OCI-LY3 (cell line): ENCODE results near the gene FCER2.
A peak's percentile ranks its signal among the peaks of the same experiment; 100 is the strongest.

Experiments used
- H2AFZ ChIP-seq: fragments of 200-600, 300-600 bp; shearing (Covaris generic); 2 replicates; pipeline ENCODE4 v1.6.0; 2014; ENCODE audit warnings: antibody characterized with exemption, low read depth, low read length
- H3K27ac ChIP-seq: fragments of 200-600, 300-600 bp; sonication (generic); 2 replicates; pipeline ENCODE4 v1.5.1; 2014; ENCODE audit warnings: mild to moderate bottlenecking, low read length, moderate library complexity, mixed read lengths
- H3K27me3 ChIP-seq: fragments of 200-600, 300-600 bp; sonication (generic); 2 replicates; pipeline ENCODE4 v1.6.1; 2014; ENCODE audit warnings: low read depth, low read length, mixed read lengths
- H3K36me3 ChIP-seq: fragments of 200-600, 300-600 bp; sonication (generic); replicated peaks from 2 replicates; pipeline ENCODE3; 2014; ENCODE audit warnings: low read depth, low read length, mixed read lengths
- H3K4me1 ChIP-seq: fragments of 300-600, 200-600 bp; sonication (generic); 2 replicates; pipeline ENCODE4 v1.6.1; 2014; ENCODE audit warnings: low read length, mixed read lengths
- H3K4me2 ChIP-seq: fragments of 200-600, 300-600 bp; sonication (generic); 2 replicates; pipeline ENCODE4 v1.6.1; 2014; ENCODE audit warnings: low read length, mixed read lengths
- H3K4me3 ChIP-seq: fragments of 300-600, 200-600 bp; sonication (generic); 2 replicates; pipeline ENCODE4 v1.5.1; 2014; ENCODE audit warnings: antibody characterized with exemption, mild to moderate bottlenecking, low read length, moderate library complexity
- H3K79me2 ChIP-seq: fragments of 300-600, 200-600 bp; shearing (Covaris generic); 2 replicates; pipeline ENCODE4 v1.6.1; 2014; ENCODE audit warnings: mild to moderate bottlenecking, low read length, mixed read lengths
- H3K9ac ChIP-seq: fragments of 300-600, 200-600 bp; shearing (Covaris generic); 2 replicates; pipeline ENCODE4 v1.6.0; 2014; ENCODE audit warnings: mild to moderate bottlenecking, low read length, moderate library complexity
- H3K9me3 ChIP-seq: fragments of 200-600, 300-600 bp; shearing (Covaris generic); 2 replicates; pipeline ENCODE4 v1.6.1; 2014; ENCODE audit warnings: low read length, mixed read lengths; ENCODE audit not compliant: insufficient read depth
- H4K20me1 ChIP-seq: fragments of 200-600, 300-600 bp; sonication (generic); 2 replicates; pipeline ENCODE4 v1.6.1; 2016; ENCODE audit warnings: low read length, mixed read lengths; ENCODE audit not compliant: insufficient read depth
- EZH2phosphoT487 ChIP-seq: fragments of 200-600 bp; shearing (Covaris generic); IDR thresholded peaks from 2 replicates; pipeline ENCODE4 v1.6.1; 2018; ENCODE audit warnings: antibody characterized with exemption, mixed run types, low read depth
- TF ChIP-seq, protein P1 (sequence below): fragments of 200-600, 300-600 bp; sonication (generic); IDR thresholded peaks from 2 replicates; pipeline ENCODE4 v1.5.1; 2014; ENCODE audit warnings: antibody characterized with exemption, low read length, low read depth

Gene FCER2, protein sequence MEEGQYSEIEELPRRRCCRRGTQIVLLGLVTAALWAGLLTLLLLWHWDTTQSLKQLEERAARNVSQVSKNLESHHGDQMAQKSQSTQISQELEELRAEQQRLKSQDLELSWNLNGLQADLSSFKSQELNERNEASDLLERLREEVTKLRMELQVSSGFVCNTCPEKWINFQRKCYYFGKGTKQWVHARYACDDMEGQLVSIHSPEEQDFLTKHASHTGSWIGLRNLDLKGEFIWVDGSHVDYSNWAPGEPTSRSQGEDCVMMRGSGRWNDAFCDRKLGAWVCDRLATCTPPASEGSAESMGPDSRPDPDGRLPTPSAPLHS

DNA sequence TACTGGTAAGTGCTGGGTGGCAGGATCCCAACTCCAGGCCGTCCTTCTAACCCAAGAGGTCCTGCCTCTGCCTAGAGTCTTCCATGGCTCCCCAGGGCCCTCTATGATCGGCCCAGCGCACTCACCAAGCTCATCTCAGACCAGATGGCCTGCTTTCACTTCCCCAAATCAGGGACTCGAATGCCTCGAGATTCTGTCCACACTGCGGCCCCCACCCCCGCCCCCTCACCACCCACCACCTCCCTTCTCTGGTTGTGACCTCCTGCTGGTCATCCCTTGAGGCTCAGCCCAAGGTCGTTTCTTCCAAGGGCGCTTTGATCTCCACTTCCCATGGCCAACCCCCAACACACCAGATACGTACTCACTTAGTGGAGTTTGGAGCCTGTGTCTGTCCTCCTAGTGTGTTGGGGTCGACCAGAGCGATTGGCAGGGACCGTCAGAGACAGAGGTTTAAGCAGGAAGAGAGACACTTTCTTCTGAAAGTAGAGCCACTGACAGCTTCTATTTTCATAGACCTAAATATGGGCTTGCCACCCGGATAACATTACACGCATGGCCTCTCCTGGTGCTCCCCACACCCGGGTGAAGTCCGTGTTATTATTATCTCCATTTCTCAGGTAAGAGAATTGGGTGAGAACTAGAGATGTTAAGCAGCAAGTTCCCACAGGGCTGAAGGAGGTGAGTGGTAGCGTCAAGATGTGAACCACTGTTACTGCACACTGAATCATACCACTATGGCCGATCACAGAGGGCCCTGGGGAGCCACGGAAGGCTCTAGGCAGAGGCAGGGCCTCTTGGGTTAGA, at the start of gene FCER2:
Gene FCER2, minus strand, starts transcription at position 478 of the 804 bp plus-strand sequence. CDS start 2,371 bp downstream, outside the sequence.
- TF ChIP-seq, protein P1, sequence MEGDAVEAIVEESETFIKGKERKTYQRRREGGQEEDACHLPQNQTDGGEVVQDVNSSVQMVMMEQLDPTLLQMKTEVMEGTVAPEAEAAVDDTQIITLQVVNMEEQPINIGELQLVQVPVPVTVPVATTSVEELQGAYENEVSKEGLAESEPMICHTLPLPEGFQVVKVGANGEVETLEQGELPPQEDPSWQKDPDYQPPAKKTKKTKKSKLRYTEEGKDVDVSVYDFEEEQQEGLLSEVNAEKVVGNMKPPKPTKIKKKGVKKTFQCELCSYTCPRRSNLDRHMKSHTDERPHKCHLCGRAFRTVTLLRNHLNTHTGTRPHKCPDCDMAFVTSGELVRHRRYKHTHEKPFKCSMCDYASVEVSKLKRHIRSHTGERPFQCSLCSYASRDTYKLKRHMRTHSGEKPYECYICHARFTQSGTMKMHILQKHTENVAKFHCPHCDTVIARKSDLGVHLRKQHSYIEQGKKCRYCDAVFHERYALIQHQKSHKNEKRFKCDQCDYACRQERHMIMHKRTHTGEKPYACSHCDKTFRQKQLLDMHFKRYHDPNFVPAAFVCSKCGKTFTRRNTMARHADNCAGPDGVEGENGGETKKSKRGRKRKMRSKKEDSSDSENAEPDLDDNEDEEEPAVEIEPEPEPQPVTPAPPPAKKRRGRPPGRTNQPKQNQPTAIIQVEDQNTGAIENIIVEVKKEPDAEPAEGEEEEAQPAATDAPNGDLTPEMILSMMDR, result no peak
- no peak for TF ChIP-seq EZH2phosphoT487
- Histone ChIP-seq H3K4me2 (peak within 1 kb of the TSS; percentile 46), H3K4me3 (peak within 1 kb of the TSS; percentile 24; the same call in 1 of the 2 replicates), H3K27ac (peak within 1 kb of the TSS; percentile 15; the same call in 1 of the 2 replicates), H3K36me3 (no peaks in the 10 kb centered on the region), H3K9ac (peak within 1 kb of the TSS; percentile 1; the same call in 1 of the 2 replicates), H3K9me3 (no peaks in the 10 kb centered on the region), H4K20me1 (no peaks in the 10 kb centered on the region), H2AFZ (no peak within 1 kb of the TSS), H3K27me3 (peaks cover 75% of the 10 kb centered on the region), H3K79me2 (no peaks in the 10 kb centered on the region), H3K4me1 (peaks cover 60% of the 10 kb centered on the region)

DNA sequence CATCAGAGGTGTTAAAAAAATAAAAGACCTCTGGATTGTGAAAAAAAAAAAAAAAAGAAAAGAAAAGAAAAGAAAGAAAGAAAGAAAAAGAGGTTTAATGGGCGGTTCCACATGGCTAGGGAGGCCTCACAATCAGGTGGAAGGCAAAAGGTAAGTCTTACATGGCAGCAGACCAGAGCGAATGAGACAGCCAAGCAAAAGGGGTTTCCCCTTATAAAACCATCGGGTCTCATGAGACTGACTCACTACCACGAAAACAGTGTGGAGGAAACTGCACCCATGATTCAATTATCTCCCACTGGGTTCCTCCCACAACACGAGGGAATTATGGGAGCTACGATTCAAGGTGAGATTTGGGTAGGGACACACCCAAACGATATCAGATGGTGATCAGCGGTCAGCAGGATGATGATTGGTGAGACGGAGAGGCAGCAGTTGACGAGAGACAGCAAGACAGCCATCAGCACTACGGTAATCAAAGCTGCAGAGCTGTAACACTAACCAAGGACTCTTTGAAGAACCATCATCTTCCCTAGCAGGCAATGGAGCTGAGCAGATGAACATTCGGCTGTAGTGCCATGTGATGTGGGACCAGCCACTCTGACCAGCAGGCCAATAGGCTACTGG, 49.3 kb upstream of the FCER2 start:
- Histone ChIP-seq H3K4me2 (peak overlapping the region; percentile 33), H2AFZ (no peak overlapping the region)

DNA sequence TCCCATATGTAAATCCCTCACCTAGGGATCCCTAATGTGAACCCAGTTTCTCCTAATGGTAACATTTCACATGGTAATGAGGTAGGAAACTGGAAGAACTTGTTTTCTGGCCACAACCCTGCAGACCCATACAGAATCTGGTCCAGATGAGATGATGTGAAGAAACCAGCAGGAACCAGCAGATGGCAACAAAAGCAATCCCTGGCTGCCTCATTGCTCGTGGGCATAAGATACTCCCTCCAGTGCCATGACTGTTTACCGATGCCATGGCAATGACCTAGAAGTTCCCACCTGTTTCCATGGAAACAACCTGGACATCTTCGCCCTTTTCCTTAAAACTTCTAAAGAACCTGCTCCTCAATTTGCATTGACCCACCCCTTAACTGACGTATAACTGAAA, 46.8 kb upstream of the FCER2 start:
- Histone ChIP-seq H3K4me1 (peaks cover 22% of the 10 kb centered on the region), H3K27ac (no peak overlapping the region), H3K79me2 (no peaks in the 10 kb centered on the region), H3K4me2 (no peak overlapping the region), H3K9me3 (peaks cover 12% of the 10 kb centered on the region; the same call in 1 of the 2 replicates), H3K27me3 (peaks cover 70% of the 10 kb centered on the region), H2AFZ (no peak overlapping the region), H3K36me3 (no peaks in the 10 kb centered on the region), H3K9ac (no peak overlapping the region), H3K4me3 (no peak overlapping the region), H4K20me1 (peaks cover 10% of the 10 kb centered on the region; the same call in 1 of the 2 replicates)
- TF ChIP-seq, protein P1, result peak; percentile 5; the same call in 1 of the 2 replicates
- no peak for TF ChIP-seq EZH2phosphoT487

More for the DNA sequence above, 49.3 kb upstream of the FCER2 start:
- TF ChIP-seq, protein P1, result no peak
- TF ChIP-seq EZH2phosphoT487, result no peak
- H3K27ac ChIP-seq, result no peak overlapping the region
- H3K27me3 ChIP-seq, result peaks cover 63% of the 10 kb centered on the region
- H3K79me2 ChIP-seq, result no peaks in the 10 kb centered on the region
- peaks cover 12% of the 10 kb centered on the region for H3K4me1 ChIP-seq
- no peaks in the 10 kb centered on the region for H3K36me3 ChIP-seq
- no peak overlapping the region for H3K9ac ChIP-seq
- H4K20me1 ChIP-seq, result peaks cover under 1% of the 10 kb centered on the region; the same call in 1 of the 2 replicates
- H3K9me3 ChIP-seq, result peaks cover 25% of the 10 kb centered on the region
- H3K4me3 ChIP-seq, result peak overlapping the region; percentile 3; the same call in 1 of the 2 replicates
